Lower leg skin (tissue), 4 donors: ENCODE results near the gene HS3ST4. TPM values are rescaled to one million over a fixed set of nuclear protein-coding genes. Genes with fewer than 3 reads are reported as not detected.

Experiments used
- DNase-seq, 2 donors: peaks; one replicate each; pipeline ENCODE4 v3.0.0-alpha.2; 2019; ENCODE audit warnings: low spot score in 2 of 2
- H3K4me3 ChIP-seq: fragments of 200-600 bp; sonication (generic); 2 replicates; pipeline ENCODE4 v1.5.1; 2017; ENCODE audit warnings: mild to moderate bottlenecking, low read depth; ENCODE audit not compliant: poor library complexity, severe bottlenecking
- CTCF ChIP-seq, 3 donors: fragments of 450-650 bp; IDR thresholded peaks; one replicate each; pipeline ENCODE4 v1.5.1; 2016; ENCODE audit warnings: antibody characterized with exemption in 3 of 3, mild to moderate bottlenecking in 3 of 3, moderate library complexity in 2 of 3
- POLR2A ChIP-seq, 2 donors: fragments of 450-650 bp; IDR thresholded peaks; one replicate each; pipeline ENCODE4 v1.6.1; 2016 to 2017; ENCODE audit warnings: antibody characterized with exemption in 2 of 2, mild to moderate bottlenecking in 1 of 2, moderate library complexity in 1 of 2
- WGBS, 2 donors: methylation state at CpG; one replicate each; pipeline ENCODE4 v1.1.5; 2018; 5-methylcytosine and 5-hydroxymethylcytosine counted together
- intact Hi-C: fragments of 100-400 bp; cut with DNase I; formaldehyde crosslinking; loops from one replicate; pipeline ENCODE4 v1.15.0; 2023; ENCODE audit warnings: low total_unique reads
- total RNA-seq, 4 donors: library from RNA; depleted of rRNA; stranded (reverse); fragments of >200 nt; gene quantifications; one replicate each; pipeline ENCODE4 v1.1.0, GENCODE V29; 2016

Gene HS3ST4
- total RNA-seq, 4 donors from 2014 or later, result 0.17 to 2.4 (median 0.84) TPM; not detected in 1

GRCh38 chr16:25716186-25716585 lies 24.4 kb downstream of the HS3ST4 start:
- no peak overlapping the region for H3K4me3 ChIP-seq
- TF ChIP-seq CTCF (IDR thresholded peaks at IDR 0.05), result no peak
- no peak for TF ChIP-seq POLR2A (IDR thresholded peaks at IDR 0.05)
- intact Hi-C loops, result no loop called here
- 86 to 98% methylated on average over 2 of the region's 2 CpGs for WGBS, 2 donors
- no peak for DNase-seq

- no peak for DNase-seq
- TF ChIP-seq CTCF (IDR thresholded peaks at IDR 0.05) (no peak), POLR2A (IDR thresholded peaks at IDR 0.05) (no peak)
- WGBS, 2 donors, result 70 to 79% methylated on average over 3 of the region's 3 CpGs
- H3K4me3 ChIP-seq, result no peak overlapping the region
- intact Hi-C loops, result no loop called here
Observed at GRCh38 chr16:25721439-25721838, 29.7 kb downstream of the HS3ST4 start.

- TF ChIP-seq POLR2A (IDR thresholded peaks at IDR 0.05) (no peak), CTCF (IDR thresholded peaks at IDR 0.05) (no peak)
- no peak overlapping the region for H3K4me3 ChIP-seq
- DNase-seq, result no peak
- 57 to 65% methylated on average over 5 of the region's 5 CpGs for WGBS, 2 donors
- intact Hi-C loops, result no loop called here
Observed at GRCh38 chr16:25726430-25727098, 34.8 kb downstream of the HS3ST4 start.

GRCh38 chr16:25729188-25729915 lies 37.6 kb downstream of the HS3ST4 start:
- no peak for TF ChIP-seq POLR2A (IDR thresholded peaks at IDR 0.05)
- no peak for TF ChIP-seq CTCF (IDR thresholded peaks at IDR 0.05)
- H3K4me3 ChIP-seq, result no peak overlapping the region
- 74 to 78% methylated on average over 15 of the region's 15 CpGs for WGBS, 2 donors
- no peak for DNase-seq
- intact Hi-C loops, result no loop called here

- 73 to 85% methylated on average over 3 of the region's 3 CpGs for WGBS, 2 donors
- TF ChIP-seq CTCF (IDR thresholded peaks at IDR 0.05) (no peak), POLR2A (IDR thresholded peaks at IDR 0.05) (no peak)
- intact Hi-C loops, result no loop called here
Observed at GRCh38 chr16:25730396-25730795, 38.6 kb downstream of the HS3ST4 start.

More at GRCh38 chr16:25730396-25730795, 38.6 kb downstream of the HS3ST4 start:
- no peak overlapping the region for H3K4me3 ChIP-seq
- DNase-seq, result no peak
